ENCODE data around the gene RTF2. TPM values are rescaled to one million over a fixed set of nuclear protein-coding genes. Genes with fewer than 3 reads are reported as not detected.

The RTF2 gene
- total and polyA plus RNA-seq, 2 of the 4 experiments (the other 2 are of a cell fraction), result 102 to 109 TPM

DNA sequence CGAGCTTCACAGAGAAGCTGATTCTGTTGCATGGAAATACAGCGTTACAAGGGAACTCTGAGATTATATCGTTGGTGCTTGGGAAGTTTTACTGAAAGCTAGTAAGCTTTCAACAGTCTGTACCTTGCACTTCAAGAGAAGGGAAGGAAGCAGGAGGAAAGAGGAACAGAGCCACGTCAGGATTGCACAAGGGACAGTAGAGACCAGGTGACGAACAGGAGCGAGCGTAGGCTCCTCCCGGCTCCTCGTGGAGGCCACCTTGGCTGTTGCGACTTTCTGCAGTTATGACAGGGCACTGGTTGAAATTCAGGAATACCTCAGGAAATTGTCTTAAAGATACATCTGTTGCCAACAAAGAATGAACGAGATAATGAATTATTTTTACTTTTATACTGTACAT lies 18.8 kb downstream of the RTF2 start:
- no peak overlapping the region for H3K14ac ChIP-seq (replicated peaks; ENCODE audit: low read depth, low read length)
- H2BK20ac ChIP-seq (ENCODE audit: low read depth, low read length), result no peak overlapping the region

More for the DNA sequence above, 18.8 kb downstream of the RTF2 start:
- Histone ChIP-seq H4K5ac (ENCODE audit: low read depth, low read length) (no peak overlapping the region), H3K27ac (ENCODE audit: insufficient read depth, low read length) (no peak overlapping the region), H3K23ac (ENCODE audit: low read depth, low read length) (no peak overlapping the region), H4K8ac (ENCODE audit: low read depth in 2 of 2, low read length in 2 of 2) (no peak overlapping the region), H3K9me3 (ENCODE audit: control insufficient read depth, insufficient read depth, low read length) (no peaks in the 10 kb centered on the region), H3K36me3 (ENCODE audit: control insufficient read depth, insufficient read depth, low read length) (peaks cover 51% of the 10 kb centered on the region), H2BK15ac (ENCODE audit: low read depth, low read length) (no peak overlapping the region), H3K56ac (ENCODE audit: extremely low read depth, insufficient read depth, low read length) (no peak overlapping the region), H3K27me3 (ENCODE audit: control insufficient read depth, insufficient read depth, low read length) (no peaks in the 10 kb centered on the region), H2BK120ac (ENCODE audit: low read depth, low read length) (no peak overlapping the region), H3K4me1 (ENCODE audit: control insufficient read depth, insufficient read depth, low read length) (peaks cover 2% of the 10 kb centered on the region; the same call in 1 of the 2 replicates), H2AFZ (replicated peaks; ENCODE audit: low read length, poor library complexity) (no peak overlapping the region), H2AK9ac (replicated peaks; ENCODE audit: low read depth, low read length, poor library complexity) (no peak overlapping the region), H3K4ac (ENCODE audit: low read depth, low read length) (no peak overlapping the region), H3K4me2 (ENCODE audit: low read depth, low read length) (no peak overlapping the region), H3K79me1 (ENCODE audit: low read depth in 1 of 2, low read length in 2 of 2) (peaks cover 35 to 40% of the 10 kb centered on the region in 2 experiments), H4K20me1 (ENCODE audit: insufficient read depth, low read length) (peaks cover 6% of the 10 kb centered on the region), H2BK5ac (ENCODE audit: low read depth, low read length, poor library complexity, severe bottlenecking) (no peak overlapping the region), H3K9ac (ENCODE audit: low read depth, low read length) (no peak overlapping the region), H4K91ac (ENCODE audit: insufficient read depth, low read depth, low read length) (no peak overlapping the region), H3K18ac (ENCODE audit: low read depth, low read length) (no peak overlapping the region), H3K4me3 (ENCODE audit: insufficient read depth, low read depth, low read length) (no peak overlapping the region), H3K9me1 (ENCODE audit: insufficient read depth, low read length) (no peaks in the 10 kb centered on the region), H2AK5ac (ENCODE audit: low read depth, low read length) (no peak overlapping the region)
- ATAC-seq (ENCODE audit: low read depth) (no peak), DNase-seq (no peak)
- no TSS peak for BruUV-seq (replicated peaks)
- ChIA-PET POLR2A (ENCODE audit: unreplicated experiment) (no interaction called here), CTCF (no interaction called here)
- 100% methylated on average over 2 of the region's 11 CpGs; no CpG with 5 or more reads in 1 of the 2 experiments for WGBS, 2 experiments (ENCODE audit: extremely low coverage in 2 of 2, insufficient read length in 1 of 2)
- TF ChIP-seq POLR2A (IDR thresholded peaks at IDR 0.05; ENCODE audit: low read depth, low read length) (no peak), SMC3 (IDR thresholded peaks at IDR 0.05; ENCODE audit: low read depth, low read length) (no peak), FOS (IDR thresholded peaks at IDR 0.05; ENCODE audit: low read depth, low read length) (no peak), CEBPB (IDR thresholded peaks at IDR 0.05; ENCODE audit: low read depth, low read length) (no peak), MAZ (IDR thresholded peaks at IDR 0.05; ENCODE audit: borderline replicate concordance, low read depth, low read length) (no peak), RAD21 (IDR thresholded peaks at IDR 0.05; ENCODE audit: low read length) (no peak)
- dilution Hi-C loops (cut with HindIII; ENCODE audit: low sequenced_read_pairs, unreplicated experiment), result no loop called here
- in situ Hi-C loops (cut with MboI; ENCODE audit: low sequenced_read_pairs), result no loop called here
- intact Hi-C loops (cut with micrococcal nuclease), result no loop called here
